HEK293 (cell line): Measurements from ENCODE around the gene RPS24.

Experiments
- CTCF ChIA-PET: fragments of 350-600 bp; formaldehyde crosslinking; extraction: SDS; loops from one replicate; lab custom pipeline; 2021; ENCODE audit warnings: antibody characterized with exemption; lab: Yijun Ruan, JAX
- POLR2A ChIA-PET: fragments of 300-600 bp; formaldehyde crosslinking; extraction: SDS; loops from one replicate; lab custom pipeline; 2020; ENCODE audit warnings: antibody characterized with exemption, inconsistent platforms; lab: Yijun Ruan, JAX
- H3K27ac ChIP-seq: fragments of 200-500 bp; sonication (Bioruptor generic); 2 replicates; pipeline ENCODE4 v1.5.1; 2014; ENCODE audit warnings: low read depth, low read length, control low read depth, inconsistent platforms; ENCODE audit errors: extremely low read depth
- H3K36me3 ChIP-seq, 2 experiments: fragments of 200-500 bp in 1 of 2; sonication (Bioruptor generic) in 1 of 2; 1 replicate in 1 of 2; 2 replicates in 1 of 2; pipeline ENCODE4 v1.5.1; 2014 to 2017; ENCODE audit warnings: inconsistent platforms in 2 of 2, low read length in 2 of 2; ENCODE audit not compliant: control insufficient read depth in 2 of 2, insufficient read depth in 1 of 2
- H3K4me1 ChIP-seq: fragments of 200-500 bp; sonication (Bioruptor generic); 2 replicates; pipeline ENCODE4 v1.5.1; 2014; ENCODE audit warnings: mild to moderate bottlenecking, low read length, inconsistent platforms; ENCODE audit not compliant: control insufficient read depth, insufficient read depth
- H3K4me3 ChIP-seq: 2 replicates; pipeline ENCODE4 v1.5.1; 2011; ENCODE audit warnings: low read depth, mild to moderate bottlenecking, control low read depth, low read length, moderate library complexity
- H3K9me3 ChIP-seq: fragments of 200-500 bp; sonication (Bioruptor generic); 2 replicates; pipeline ENCODE4 v1.5.1; 2014; ENCODE audit warnings: low read depth, low read length, inconsistent platforms; ENCODE audit not compliant: control insufficient read depth, insufficient read depth
- GFI1B ChIP-seq: fragments of 450-650 bp; formaldehyde crosslinking; IDR thresholded peaks from 2 replicates; pipeline ENCODE4 v1.5.1; 2016; ENCODE audit warnings: missing biosample characterization, missing genetic modification characterization
- IKZF3 ChIP-seq: fragments of 450-650 bp; IDR thresholded peaks from 2 replicates; pipeline ENCODE4 v1.5.0; 2018; ENCODE audit warnings: missing biosample characterization, mild to moderate bottlenecking, missing genetic modification characterization, moderate library complexity
- KLF1 ChIP-seq: fragments of 450-650 bp; formaldehyde crosslinking; IDR thresholded peaks from 2 replicates; pipeline ENCODE4 v1.5.1; 2016; ENCODE audit warnings: missing biosample characterization, missing genetic modification characterization
- MEIS1 ChIP-seq: sonication (generic); formaldehyde crosslinking; IDR thresholded peaks from 2 replicates; pipeline ENCODE4 v1.8.1; 2022; ENCODE audit warnings: missing genetic modification reagents, mild to moderate bottlenecking, borderline replicate concordance
- PATZ1 ChIP-seq: fragments of 450-650 bp; formaldehyde crosslinking; IDR thresholded peaks from 2 replicates; pipeline ENCODE4 v1.5.1; 2016; ENCODE audit warnings: missing biosample characterization, missing genetic modification characterization
- PBX3 ChIP-seq: sonication (generic); formaldehyde crosslinking; IDR thresholded peaks from 2 replicates; pipeline ENCODE4 v1.8.1; 2022; ENCODE audit warnings: mild to moderate bottlenecking, moderate library complexity, missing genetic modification reagents
- PRDM10 ChIP-seq: fragments of 450-650 bp; formaldehyde crosslinking; IDR thresholded peaks from 2 replicates; pipeline ENCODE4 v1.5.1; 2016; ENCODE audit warnings: missing biosample characterization, missing genetic modification characterization
- SCRT1 ChIP-seq: fragments of 450-650 bp; formaldehyde crosslinking; IDR thresholded peaks from 2 replicates; pipeline ENCODE4 v1.5.1; 2016; ENCODE audit warnings: missing biosample characterization, missing genetic modification characterization, borderline replicate concordance
- SP7 ChIP-seq: fragments of 450-650 bp; formaldehyde crosslinking; IDR thresholded peaks from 2 replicates; pipeline ENCODE4 v1.5.1; 2016; ENCODE audit warnings: missing biosample characterization, missing genetic modification characterization
- ZBTB17 ChIP-seq: fragments of 450-650 bp; formaldehyde crosslinking; IDR thresholded peaks from 2 replicates; pipeline ENCODE4 v1.5.1; 2016; ENCODE audit warnings: missing biosample characterization, missing genetic modification characterization
- ZBTB7A ChIP-seq: fragments of 450-650 bp; formaldehyde crosslinking; IDR thresholded peaks from 2 replicates; pipeline ENCODE4 v1.5.1; 2016; ENCODE audit warnings: low read depth, missing biosample characterization, missing genetic modification characterization
- ZFP41 ChIP-seq: fragments of 450-650 bp; formaldehyde crosslinking; IDR thresholded peaks from 2 replicates; pipeline ENCODE4 v1.5.1; 2016; ENCODE audit warnings: missing biosample characterization, missing genetic modification characterization, borderline replicate concordance
- ZNF133 ChIP-seq: fragments of 450-650 bp; formaldehyde crosslinking; IDR thresholded peaks from 2 replicates; pipeline ENCODE4 v1.5.1; 2016; ENCODE audit warnings: missing biosample characterization, missing genetic modification characterization
- ZNF140 ChIP-seq: fragments of 450-650 bp; formaldehyde crosslinking; IDR thresholded peaks from 2 replicates; pipeline ENCODE4 v1.5.1; 2016; ENCODE audit warnings: missing biosample characterization, missing genetic modification characterization
- ZNF157 ChIP-seq: fragments of 450-650 bp; formaldehyde crosslinking; IDR thresholded peaks from 2 replicates; pipeline ENCODE4 v1.5.1; 2016; ENCODE audit warnings: missing biosample characterization, missing genetic modification characterization
- ZNF239 ChIP-seq: fragments of 450-650 bp; formaldehyde crosslinking; IDR thresholded peaks from 2 replicates; pipeline ENCODE4 v1.5.1; 2016; ENCODE audit warnings: missing biosample characterization, missing genetic modification characterization
- ZNF24 ChIP-seq: fragments of 450-650 bp; formaldehyde crosslinking; IDR thresholded peaks from 2 replicates; pipeline ENCODE4 v1.5.1; 2016; ENCODE audit warnings: missing biosample characterization, missing genetic modification characterization
- ZNF302 ChIP-seq: fragments of 450-650 bp; formaldehyde crosslinking; IDR thresholded peaks from 2 replicates; pipeline ENCODE4 v1.5.1; 2016; ENCODE audit warnings: missing biosample characterization, missing genetic modification characterization, low read depth
- ZNF394 ChIP-seq: fragments of 450-650 bp; formaldehyde crosslinking; IDR thresholded peaks from 2 replicates; pipeline ENCODE4 v1.5.1; 2016; ENCODE audit warnings: missing biosample characterization, missing genetic modification characterization, mild to moderate bottlenecking, moderate library complexity, borderline replicate concordance
- ZNF404 ChIP-seq: fragments of 450-650 bp; formaldehyde crosslinking; IDR thresholded peaks from 2 replicates; pipeline ENCODE4 v1.5.1; 2017; ENCODE audit warnings: missing biosample characterization, missing genetic modification characterization
- ZNF48 ChIP-seq: fragments of 450-650 bp; formaldehyde crosslinking; IDR thresholded peaks from 2 replicates; pipeline ENCODE4 v1.5.1; 2016; ENCODE audit warnings: missing biosample characterization, missing genetic modification characterization
- ZNF513 ChIP-seq: fragments of 450-650 bp; IDR thresholded peaks from 2 replicates; pipeline ENCODE4 v1.5.1; 2018; ENCODE audit warnings: missing biosample characterization, missing genetic modification characterization
- ZNF514 ChIP-seq: fragments of 450-650 bp; formaldehyde crosslinking; IDR thresholded peaks from 2 replicates; pipeline ENCODE4 v1.5.1; 2016; ENCODE audit warnings: missing biosample characterization, missing genetic modification characterization
- ZNF561 ChIP-seq: fragments of 450-650 bp; IDR thresholded peaks from 2 replicates; pipeline ENCODE4 v1.5.1; 2018; ENCODE audit warnings: missing biosample characterization, missing genetic modification characterization, borderline replicate concordance
- ZNF629 ChIP-seq: fragments of 450-650 bp; formaldehyde crosslinking; IDR thresholded peaks from 2 replicates; pipeline ENCODE4 v1.5.1; 2017; ENCODE audit warnings: missing biosample characterization, missing genetic modification characterization
- ZNF645 ChIP-seq: fragments of 450-650 bp; formaldehyde crosslinking; IDR thresholded peaks from 2 replicates; pipeline ENCODE4; 2016; ENCODE audit warnings: missing biosample characterization, missing genetic modification characterization
- ZNF654 ChIP-seq: fragments of 450-650 bp; formaldehyde crosslinking; IDR thresholded peaks from 2 replicates; pipeline ENCODE4 v1.5.1; 2016; ENCODE audit warnings: low read depth, missing biosample characterization, missing genetic modification characterization
- ZNF660 ChIP-seq: fragments of 450-650 bp; IDR thresholded peaks from 2 replicates; pipeline ENCODE4 v1.5.1; 2018; ENCODE audit warnings: missing biosample characterization, mild to moderate bottlenecking, missing genetic modification characterization
- ZNF664 ChIP-seq: fragments of 450-650 bp; formaldehyde crosslinking; IDR thresholded peaks from 2 replicates; pipeline ENCODE4 v1.5.1; 2016; ENCODE audit warnings: missing biosample characterization, missing genetic modification characterization
- ZNF701 ChIP-seq: fragments of 450-650 bp; formaldehyde crosslinking; IDR thresholded peaks from 2 replicates; pipeline ENCODE4 v1.5.1; 2016; ENCODE audit warnings: missing biosample characterization, missing genetic modification characterization

The RPS24 gene

GRCh38 chr10:78047314-78047891 is 13.7 kb downstream of the RPS24 start:
- Histone ChIP-seq H3K9me3 (no peaks in the 10 kb centered on the region), H3K4me1 (no peaks in the 10 kb centered on the region), H3K27ac (no peak overlapping the region), H3K4me3 (no peak overlapping the region), H3K36me3 (peaks cover 0 to 21% of the 10 kb centered on the region in 2 experiments; a peak in 1 of 3 replicates)
- CTCF ChIA-PET: interaction anchor here (0.5 to 5.9 kb wide), 72 partner anchors 9 to 1297 kb away, joined by 3 to 73 read pairs (median 4); no protein-coding TSS in a partner anchor
- POLR2A ChIA-PET: interaction anchor here (0.7 kb wide), 1 partner anchor 13 kb away, joined by 3 read pairs; no protein-coding TSS in a partner anchor
- TF ChIP-seq ZNF701 (tag by site-specific recombination) (no peak), PATZ1 (tag by site-specific recombination) (no peak), ZNF140 (tag by site-specific recombination) (no peak), ZNF629 (tag by site-specific recombination) (no peak), SCRT1 (no peak), ZBTB7A (no peak), ZNF660 (peak; percentile 70; the same call in 1 of the 2 replicates), SP7 (tag by site-specific recombination) (peak; percentile 34; the same call in 1 of the 2 replicates), ZNF48 (tag by site-specific recombination) (no peak), ZNF133 (tag by site-specific recombination) (no peak), ZNF654 (peak; percentile 80), ZBTB17 (tag by site-specific recombination) (peak; percentile 54; the same call in 1 of the 2 replicates), ZNF514 (no peak), ZNF404 (tag by site-specific recombination) (no peak), MEIS1 (CRISPR knock-in tag) (no peak), ZNF645 (tag by site-specific recombination) (no peak), GFI1B (no peak), ZFP41 (tag by site-specific recombination) (no peak), ZNF239 (tag by site-specific recombination) (no peak), ZNF302 (tag by site-specific recombination) (no peak), PRDM10 (tag by site-specific recombination) (0 out of 2 replicates have a peak, but pooled peaks have one; percentile 13), ZNF513 (no peak), ZNF561 (0 out of 2 replicates have a peak, but pooled peaks have one; percentile 34), IKZF3 (tag by site-specific recombination) (peak; percentile 88), ZNF394 (tag by site-specific recombination) (no peak), ZNF157 (tag by site-specific recombination) (no peak), KLF1 (tag by site-specific recombination) (no peak), ZNF24 (tag by site-specific recombination) (no peak), PBX3 (no peak), ZNF664 (tag by site-specific recombination) (no peak)
